A549 (cell line): ENCODE results near the gene TMEM121. TPM values are rescaled to one million over a fixed set of nuclear protein-coding genes. Genes with fewer than 3 reads are reported as not detected.

ENCODE experiments used
- ATAC-seq, 2 experiments: fragments of 200-7000 bp in 1 of 2; fragments of >200 bp in 1 of 2; cut with Nextera tagmentation in 1 of 2; cut with Tn5 transposase in 1 of 2; 3 replicates each; pipeline versions ENCODE4 v1.8.0 to v1.9.1; 2018 to 2020; ENCODE audit warnings: mild to moderate bottlenecking in 1 of 2, moderate library complexity in 1 of 2
- CTCF ChIA-PET: fragments of 300-600 bp; sonication (Branson Sonifier 250); formaldehyde crosslinking; extraction: SDS; loops from one replicate; lab custom pipeline; 2021; ENCODE audit warnings: antibody characterized with exemption, inconsistent platforms; lab: Yijun Ruan, JAX
- POLR2A ChIA-PET: fragments of 350-600 bp; formaldehyde crosslinking; extraction: SDS; loops from one replicate; lab custom pipeline; 2021; ENCODE audit warnings: antibody characterized with exemption, inconsistent platforms; lab: Yijun Ruan, JAX
- DNase-seq, 2 experiments: peaks; one replicate each; pipeline versions ENCODE4 v3.0.0 to v3.0.0-alpha.2; 2011 to 2016; ENCODE audit warnings: low read depth in 1 of 2, low spot score in 1 of 2
- FAIRE-seq: peaks from 2 replicates; lab custom pipeline; 2011; peaks lifted over from hg19 to GRCh38; lab: Jason Lieb, UNC
- H3K27ac ChIP-seq, 2 experiments: fragments of >200 bp; sonication (Bioruptor Twin); formaldehyde crosslinking; 3 replicates each; pipeline ENCODE4 v1.5.1; 2016 to 2017
- H3K4me1 ChIP-seq: fragments of >200 bp; sonication (Bioruptor Twin); formaldehyde crosslinking; 3 replicates; pipeline ENCODE4 v1.6.1; 2016
- H3K4me2 ChIP-seq: fragments of >200 bp; sonication (Bioruptor Twin); formaldehyde crosslinking; 3 replicates; pipeline ENCODE4 v1.6.1; 2016
- H3K4me3 ChIP-seq: fragments of >200 bp; sonication (Bioruptor Twin); formaldehyde crosslinking; 3 replicates; pipeline ENCODE4 v1.5.1; 2016
- H3K9me3 ChIP-seq: fragments of >200 bp; sonication (Bioruptor Twin); formaldehyde crosslinking; 3 replicates; pipeline ENCODE4 v1.6.1; 2016
- BHLHE40 ChIP-seq: IDR thresholded peaks from 2 replicates; pipeline ENCODE4 v1.6.1; 2012; ENCODE audit warnings: low read depth, low read length, inconsistent platforms
- CBX2 ChIP-seq: fragments of 200-600 bp; sonication (generic); IDR thresholded peaks from 2 replicates; pipeline ENCODE4 v1.6.1; 2016; ENCODE audit warnings: low read depth, mild to moderate bottlenecking, borderline replicate concordance
- CBX8 ChIP-seq: fragments of 200-600 bp; sonication (generic); IDR thresholded peaks from 2 replicates; pipeline ENCODE4 v1.6.1; 2016
- CHD2 ChIP-seq: fragments of 150-350 bp; IDR thresholded peaks from 2 replicates; pipeline ENCODE4 v1.6.1; 2014; ENCODE audit warnings: low read length; ENCODE audit not compliant: partially characterized antibody
- EHF ChIP-seq: fragments of 250-450 bp; sonication (Bioruptor Pico); IDR thresholded peaks from 2 replicates; pipeline ENCODE4 v1.5.0; 2020; ENCODE audit warnings: mild to moderate bottlenecking
- FOSL2 ChIP-seq, 2 experiments: fragments of 450-650 bp in 1 of 2; fragments of >200 bp in 1 of 2; sonication (Bioruptor Twin) in 1 of 2; formaldehyde crosslinking; IDR thresholded peaks; 2 replicates each; pipeline versions ENCODE4 v1.5.0 to v1.6.1; 2016 to 2020; ENCODE audit warnings: mild to moderate bottlenecking in 1 of 2, moderate library complexity in 1 of 2
- HDAC2 ChIP-seq: fragments of 200-600 bp; sonication (generic); IDR thresholded peaks from 2 replicates; pipeline ENCODE4 v1.6.1; 2016
- HOXA7 ChIP-seq: fragments of 250-450 bp; sonication (Bioruptor Pico); IDR thresholded peaks from 2 replicates; pipeline ENCODE4 v1.5.0; 2020; ENCODE audit warnings: mild to moderate bottlenecking, moderate library complexity
- HOXB5 ChIP-seq: fragments of 250-450 bp; sonication (Bioruptor Pico); IDR thresholded peaks from 2 replicates; pipeline ENCODE4 v1.5.0; 2020; ENCODE audit warnings: mild to moderate bottlenecking, moderate library complexity
- JUN ChIP-seq, 2 experiments: fragments of >200 bp; sonication (Bioruptor Twin); formaldehyde crosslinking; IDR thresholded peaks; 2 replicates in 1 of 2; 3 replicates in 1 of 2; pipeline ENCODE4 v1.6.1; 2016 to 2017
- KDM5A ChIP-seq: fragments of 200-600 bp; sonication (generic); IDR thresholded peaks from 2 replicates; pipeline ENCODE4 v1.6.1; 2016; ENCODE audit warnings: antibody characterized with exemption, mild to moderate bottlenecking
- MYC ChIP-seq: IDR thresholded peaks from 2 replicates; pipeline ENCODE4 v1.6.1; 2012; ENCODE audit warnings: mild to moderate bottlenecking, inconsistent platforms, low read length, improper control_type of control experiment, borderline replicate concordance
- NFE2L2 ChIP-seq: fragments of 150-350 bp; conservative IDR thresholded peaks from 2 replicates; pipeline ENCODE4 v1.6.1; 2014; ENCODE audit warnings: low read length
- NPAS2 ChIP-seq: fragments of 250-450 bp; sonication (Bioruptor Pico); IDR thresholded peaks from 2 replicates; pipeline ENCODE4 v1.8.0; 2022; ENCODE audit warnings: mild to moderate bottlenecking, moderate library complexity, borderline replicate concordance
- RAD21 ChIP-seq, 2 experiments: fragments of >200 bp in 1 of 2; sonication (Bioruptor Twin) in 1 of 2; formaldehyde crosslinking in 1 of 2; IDR thresholded peaks in 1 of 2; conservative IDR thresholded peaks in 1 of 2; 2 replicates in 1 of 2; 3 replicates in 1 of 2; pipeline ENCODE4 v1.6.1; 2012 to 2018; ENCODE audit warnings: inconsistent platforms in 1 of 2
- TP53 ChIP-seq: fragments of 250-450 bp; sonication (Bioruptor Pico); IDR thresholded peaks from 2 replicates; pipeline ENCODE4 v1.5.0; 2021; ENCODE audit warnings: mild to moderate bottlenecking, moderate library complexity
- ZC3H11A ChIP-seq: fragments of 450-650 bp; IDR thresholded peaks from 2 replicates; pipeline ENCODE4 v1.6.1; 2014; ENCODE audit warnings: antibody characterized with exemption, mild to moderate bottlenecking
- ZSCAN20 ChIP-seq: fragments of 250-450 bp; sonication (Bioruptor Pico); IDR thresholded peaks from 2 replicates; pipeline ENCODE4 v1.8.0; 2022; ENCODE audit warnings: mild to moderate bottlenecking, moderate library complexity
- WGBS: methylation state at CpG from one replicate; pipeline ENCODE4 v1.1.6; 2017; ENCODE audit errors: missing lambda C conversion rate; 5-methylcytosine and 5-hydroxymethylcytosine counted together
- polyA plus RNA-seq, 4 experiments: library from polyadenylated mRNA; depleted of rRNA in 3 of 4; stranded (reverse); fragments of >200 nt; fragmentation: RNase III in 1 of 4; extraction: RNeasy Plus Mini Kit Qiagen cat#74134 plus additional on column Dnase treatment in 1 of 4; gene quantifications; 2 replicates in 3 of 4; 3 replicates in 1 of 4; pipeline ENCODE4 v1.2.3, GENCODE V29; 2011 to 2017
- TF ChIP-seq, protein P1 (sequence below): fragments of >200 bp; sonication (Bioruptor Twin); formaldehyde crosslinking; IDR thresholded peaks from 3 replicates; pipeline ENCODE4 v1.6.1; 2016
- TF ChIP-seq, protein P2 (sequence below): fragments of 150-350 bp; IDR thresholded peaks from 2 replicates; pipeline ENCODE4 v1.6.1; 2014; ENCODE audit warnings: low read depth, mild to moderate bottlenecking, low read length

Gene TMEM121
- polyA plus RNA-seq, 2 of the 4 experiments (the other 2 are of a cell fraction), result 2.3 to 5.7 TPM

DNA sequence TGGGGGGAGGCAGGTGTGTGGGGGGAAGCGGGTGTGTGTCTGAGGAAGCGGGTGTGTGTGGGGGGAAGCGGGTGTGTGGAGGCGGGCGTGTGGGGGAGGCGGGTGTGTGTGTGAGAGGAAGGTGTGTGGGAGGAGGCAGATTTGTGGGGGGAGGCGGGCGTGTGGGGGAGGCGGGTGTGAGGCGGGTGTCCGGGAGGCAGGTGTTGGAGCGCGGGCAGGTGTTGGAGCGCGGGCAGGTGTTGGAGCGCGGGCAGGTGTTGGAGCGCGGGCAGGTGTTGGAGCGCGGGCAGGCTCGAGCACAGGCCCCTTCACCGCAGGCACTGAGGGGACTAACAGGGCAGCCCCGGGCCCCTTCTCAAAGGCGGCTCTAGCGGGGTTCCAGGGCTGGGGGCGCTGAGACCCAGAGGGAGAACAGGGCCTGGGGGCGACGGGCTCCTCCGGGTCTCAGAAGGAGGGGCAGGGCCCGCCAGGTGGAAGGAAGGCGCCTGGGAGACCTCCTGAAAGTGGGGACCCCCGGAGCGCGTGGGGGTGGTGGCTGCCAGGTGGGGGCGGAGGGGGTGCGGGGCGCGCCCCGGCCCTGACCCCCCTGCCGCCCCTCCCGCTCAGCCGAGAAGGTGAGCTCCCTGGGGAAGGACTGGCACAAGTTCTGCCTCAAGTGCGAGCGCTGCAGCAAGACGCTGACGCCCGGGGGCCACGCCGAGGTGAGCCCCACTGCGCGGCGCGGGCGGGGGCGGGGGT lies 48.6 kb upstream of the TMEM121 start:
- POLR2A ChIA-PET, result no interaction called here
- no peak for ATAC-seq

DNA sequence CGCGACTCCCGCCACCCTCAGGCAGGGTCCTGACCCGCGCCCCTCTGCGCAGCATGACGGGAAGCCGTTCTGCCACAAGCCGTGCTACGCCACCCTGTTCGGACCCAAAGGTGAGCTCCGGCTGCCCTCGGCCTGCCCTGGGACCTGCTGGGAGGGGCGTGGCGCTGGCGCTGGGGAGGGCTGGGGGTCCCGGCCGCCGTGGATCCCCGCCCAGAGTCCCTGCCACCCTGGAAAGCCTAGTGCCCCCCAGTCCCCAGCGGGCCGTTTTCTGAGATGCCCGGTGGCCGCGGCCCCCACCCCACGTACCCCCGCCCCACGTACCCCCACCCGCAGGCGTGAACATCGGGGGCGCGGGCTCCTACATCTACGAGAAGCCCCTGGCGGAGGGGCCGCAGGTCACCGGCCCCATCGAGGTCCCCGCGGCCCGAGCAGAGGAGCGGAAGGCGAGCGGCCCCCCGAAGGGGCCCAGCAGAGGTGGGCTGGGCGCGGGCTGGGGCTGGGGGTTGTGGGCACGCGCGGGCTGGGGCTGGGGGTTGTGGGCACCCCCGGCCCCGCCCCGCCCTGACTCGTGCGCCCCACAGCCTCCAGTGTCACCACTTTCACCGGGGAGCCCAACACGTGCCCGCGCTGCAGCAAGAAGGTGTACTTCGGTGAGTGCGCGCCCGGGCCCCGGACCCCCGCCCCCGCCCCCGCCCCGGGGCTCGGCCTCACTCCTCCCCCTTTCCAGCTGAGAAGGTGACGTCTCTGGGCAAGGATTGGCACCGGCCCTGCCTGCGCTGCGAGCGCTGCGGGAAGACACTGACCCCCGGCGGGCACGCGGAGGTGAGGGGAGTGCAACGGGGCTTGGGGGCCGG lies 47.8 kb upstream of the TMEM121 start:
- no peak overlapping the region for H3K4me2 ChIP-seq
- no peak for DNase-seq
- CTCF ChIA-PET, result interaction anchor here (8.1 kb wide), 1 partner anchor 11 kb away, joined by 132 read pairs; the partner anchor contains the start of gene TEDC1
- H3K27ac ChIP-seq, result no peak overlapping the region; a peak in 1 of 6 replicates
- no peak for ATAC-seq
- H3K4me1 ChIP-seq, result peaks cover 74% of the 10 kb centered on the region
- no peaks in the 10 kb centered on the region for H3K9me3 ChIP-seq
- WGBS, result 80% methylated on average over 7 of the region's 81 CpGs
- TF ChIP-seq CBX2 (no peak), EHF (CRISPR knock-in tag) (no peak), HOXA7 (CRISPR knock-in tag) (no peak), RAD21 (conservative IDR thresholded peaks at IDR 0.05 in 1 of 2, IDR thresholded peaks at IDR 0.05 in 1 of 2) (no peak), KDM5A (no peak), ZC3H11A (no peak)
- no peak overlapping the region for H3K4me3 ChIP-seq
- POLR2A ChIA-PET, result no interaction called here
- FAIRE-seq, result no peak

More for the DNA sequence above, 48.6 kb upstream of the TMEM121 start:
- DNase-seq, result no peak
- Histone ChIP-seq H3K4me2 (no peak overlapping the region), H3K4me3 (no peak overlapping the region), H3K9me3 (no peaks in the 10 kb centered on the region), H3K4me1 (peaks cover 74% of the 10 kb centered on the region), H3K27ac (no peak overlapping the region)
- FAIRE-seq, result no peak
- 81% methylated on average over 11 of the region's 56 CpGs for WGBS
- CTCF ChIA-PET, result interaction anchor here (8.1 kb wide), 1 partner anchor 11 kb away, joined by 132 read pairs; the partner anchor contains the start of gene TEDC1
- TF ChIP-seq FOSL2 (IDR thresholded peaks at IDR 0.05) (no peak), FOSL2 (CRISPR knock-in tag; IDR thresholded peaks at IDR 0.05) (no peak), ZSCAN20 (no peak)

DNA sequence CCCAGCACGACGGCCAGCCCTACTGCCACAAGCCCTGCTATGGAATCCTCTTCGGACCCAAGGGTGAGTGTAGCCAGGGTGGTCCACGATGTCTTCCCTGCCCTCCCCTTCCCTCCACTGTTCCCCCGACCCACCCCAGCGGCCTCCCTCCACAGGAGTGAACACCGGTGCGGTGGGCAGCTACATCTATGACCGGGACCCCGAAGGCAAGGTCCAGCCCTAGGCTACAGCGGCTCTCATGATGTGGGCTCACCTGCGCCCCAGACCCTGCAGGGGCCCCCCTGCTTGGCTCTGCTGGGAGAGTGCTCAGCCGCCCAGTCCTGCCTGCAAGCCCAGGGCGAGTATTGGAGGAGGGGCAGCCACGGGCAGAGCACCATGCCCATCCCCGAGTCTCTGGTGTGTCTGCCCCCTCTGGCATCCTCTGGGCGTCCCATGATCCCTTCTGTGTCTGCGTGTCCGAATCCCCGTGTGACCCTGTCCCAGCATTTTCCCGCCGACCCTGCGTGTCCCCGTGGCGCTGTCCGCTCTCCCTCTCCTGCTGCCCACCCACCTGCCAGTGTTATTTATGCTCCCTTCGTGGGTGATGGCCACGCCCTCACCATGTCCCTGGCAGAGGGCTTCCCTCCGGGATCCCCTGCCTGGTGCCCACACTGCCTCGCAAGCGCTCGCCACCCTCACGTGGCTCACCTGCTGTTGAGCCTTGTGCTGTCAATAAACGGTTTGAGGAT lies 46.8 kb upstream of the TMEM121 start:
- POLR2A ChIA-PET, result no interaction called here
- 61% methylated on average over 21 of the region's 34 CpGs for WGBS
- no peak for TF ChIP-seq CBX8
- TF ChIP-seq JUN (IDR thresholded peaks at IDR 0.05), result no peak
- TF ChIP-seq NPAS2 (CRISPR knock-in tag), result 0 out of 2 replicates have a peak, but pooled peaks have one; percentile 20

DNA sequence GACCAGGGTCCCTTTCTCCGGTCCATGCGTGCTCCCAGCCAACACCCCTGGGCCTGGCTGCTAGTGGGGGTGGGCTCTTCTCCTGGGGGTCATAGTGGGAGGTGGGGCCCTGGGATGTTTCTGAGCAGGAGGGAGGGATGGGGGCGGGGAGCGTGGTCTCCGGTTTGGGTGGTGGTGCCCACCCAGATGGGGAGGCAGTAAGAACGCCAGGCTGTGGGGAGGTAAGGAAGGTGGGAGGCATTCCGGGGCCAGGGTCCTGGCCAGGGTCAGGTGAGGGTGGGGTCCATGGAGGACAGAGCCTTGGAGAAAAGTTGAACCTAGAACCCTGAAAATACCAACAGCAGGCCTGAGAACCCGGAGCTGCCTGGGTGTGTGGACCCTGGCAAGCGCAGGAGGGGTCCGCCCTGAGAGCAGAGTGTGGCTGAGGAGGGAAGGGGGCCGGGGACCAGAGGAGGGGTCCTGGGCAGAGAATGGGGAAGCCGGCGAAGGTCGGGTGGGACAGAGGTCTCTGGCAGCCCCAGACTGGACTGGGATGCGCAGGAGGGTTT lies 46.1 kb upstream of the TMEM121 start:
- no peaks in the 10 kb centered on the region for H3K9me3 ChIP-seq
- 72% methylated on average over 9 of the region's 15 CpGs for WGBS
- H3K27ac ChIP-seq, result peak overlapping the region; percentile 99 to 100
- DNase-seq (no peak), ATAC-seq (no peak), FAIRE-seq (no peak)
- CTCF ChIA-PET, result interaction anchor here (0.6 to 8.1 kb wide), 42 partner anchors 9 to 462 kb away, joined by 3 to 132 read pairs (median 8); partner anchors contain the start of genes TEDC1 and TMEM121
- POLR2A ChIA-PET, result interaction anchor here (0.6 to 2.7 kb wide), 9 partner anchors 9 to 179 kb away, joined by 3 to 81 read pairs (median 4); partner anchors contain the start of gene BRF1
- H3K4me1 ChIP-seq, result peaks cover 90% of the 10 kb centered on the region
- H3K4me2 ChIP-seq, result peak overlapping the region; percentile 99
- no peak overlapping the region for H3K4me3 ChIP-seq
- TF ChIP-seq HDAC2 (no peak), BHLHE40 (no peak), NFE2L2 (no peak), TP53 (CRISPR knock-in tag) (no peak), ZSCAN20 (no peak), HOXB5 (no peak), CHD2 (no peak), HOXA7 (CRISPR knock-in tag) (no peak), FOSL2 (IDR thresholded peaks at IDR 0.05) (no peak), FOSL2 (CRISPR knock-in tag; IDR thresholded peaks at IDR 0.05) (no peak), MYC (no peak)
- TF ChIP-seq, protein P1, sequence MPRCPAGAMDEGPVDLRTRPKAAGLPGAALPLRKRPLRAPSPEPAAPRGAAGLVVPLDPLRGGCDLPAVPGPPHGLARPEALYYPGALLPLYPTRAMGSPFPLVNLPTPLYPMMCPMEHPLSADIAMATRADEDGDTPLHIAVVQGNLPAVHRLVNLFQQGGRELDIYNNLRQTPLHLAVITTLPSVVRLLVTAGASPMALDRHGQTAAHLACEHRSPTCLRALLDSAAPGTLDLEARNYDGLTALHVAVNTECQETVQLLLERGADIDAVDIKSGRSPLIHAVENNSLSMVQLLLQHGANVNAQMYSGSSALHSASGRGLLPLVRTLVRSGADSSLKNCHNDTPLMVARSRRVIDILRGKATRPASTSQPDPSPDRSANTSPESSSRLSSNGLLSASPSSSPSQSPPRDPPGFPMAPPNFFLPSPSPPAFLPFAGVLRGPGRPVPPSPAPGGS, result no peak
- TF ChIP-seq, protein P2, sequence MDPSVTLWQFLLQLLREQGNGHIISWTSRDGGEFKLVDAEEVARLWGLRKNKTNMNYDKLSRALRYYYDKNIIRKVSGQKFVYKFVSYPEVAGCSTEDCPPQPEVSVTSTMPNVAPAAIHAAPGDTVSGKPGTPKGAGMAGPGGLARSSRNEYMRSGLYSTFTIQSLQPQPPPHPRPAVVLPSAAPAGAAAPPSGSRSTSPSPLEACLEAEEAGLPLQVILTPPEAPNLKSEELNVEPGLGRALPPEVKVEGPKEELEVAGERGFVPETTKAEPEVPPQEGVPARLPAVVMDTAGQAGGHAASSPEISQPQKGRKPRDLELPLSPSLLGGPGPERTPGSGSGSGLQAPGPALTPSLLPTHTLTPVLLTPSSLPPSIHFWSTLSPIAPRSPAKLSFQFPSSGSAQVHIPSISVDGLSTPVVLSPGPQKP, result no peak

More for the DNA sequence above, 46.8 kb upstream of the TMEM121 start:
- peak overlapping the region; percentile 99 to 100; a peak in 4 of 6 replicates for H3K27ac ChIP-seq
- CTCF ChIA-PET, result interaction anchor here (1.0 to 8.1 kb wide), 7 partner anchors 10 to 49 kb away, joined by 3 to 132 read pairs (median 24); partner anchors contain the start of gene TEDC1
- no peak for FAIRE-seq
- ATAC-seq, result no peak
- H3K9me3 ChIP-seq, result no peaks in the 10 kb centered on the region
- peak overlapping the region; percentile 99; the same call in 2 of the 3 replicates for H3K4me2 ChIP-seq
- no peak for DNase-seq
- H3K4me1 ChIP-seq, result peaks cover 83% of the 10 kb centered on the region
- H3K4me3 ChIP-seq, result no peak overlapping the region
